HG03097 (cell line): ENCODE results near the gene PLSCR2.
"Not testable (repeated sequence)": the region's sequence is repeated elsewhere in the genome, so short reads cannot be mapped to it uniquely, and the experiment has no call there.

ENCODE experiments used
- ATAC-seq: cut with Tn5 transposase; IDR thresholded peaks from one replicate; pipeline ENCODE4 v1.9.1; 2021; ENCODE audit not compliant: unreplicated experiment, low FRiP score

PLSCR2 gene, protein sequence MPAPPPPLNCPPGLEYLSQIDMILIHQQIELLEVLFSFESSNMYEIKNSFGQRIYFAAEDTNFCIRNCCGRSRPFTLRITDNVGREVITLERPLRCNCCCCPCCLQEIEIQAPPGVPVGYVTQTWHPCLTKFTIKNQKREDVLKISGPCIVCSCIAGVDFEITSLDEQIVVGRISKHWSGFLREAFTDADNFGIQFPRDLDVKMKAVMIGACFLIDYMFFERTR

DNA sequence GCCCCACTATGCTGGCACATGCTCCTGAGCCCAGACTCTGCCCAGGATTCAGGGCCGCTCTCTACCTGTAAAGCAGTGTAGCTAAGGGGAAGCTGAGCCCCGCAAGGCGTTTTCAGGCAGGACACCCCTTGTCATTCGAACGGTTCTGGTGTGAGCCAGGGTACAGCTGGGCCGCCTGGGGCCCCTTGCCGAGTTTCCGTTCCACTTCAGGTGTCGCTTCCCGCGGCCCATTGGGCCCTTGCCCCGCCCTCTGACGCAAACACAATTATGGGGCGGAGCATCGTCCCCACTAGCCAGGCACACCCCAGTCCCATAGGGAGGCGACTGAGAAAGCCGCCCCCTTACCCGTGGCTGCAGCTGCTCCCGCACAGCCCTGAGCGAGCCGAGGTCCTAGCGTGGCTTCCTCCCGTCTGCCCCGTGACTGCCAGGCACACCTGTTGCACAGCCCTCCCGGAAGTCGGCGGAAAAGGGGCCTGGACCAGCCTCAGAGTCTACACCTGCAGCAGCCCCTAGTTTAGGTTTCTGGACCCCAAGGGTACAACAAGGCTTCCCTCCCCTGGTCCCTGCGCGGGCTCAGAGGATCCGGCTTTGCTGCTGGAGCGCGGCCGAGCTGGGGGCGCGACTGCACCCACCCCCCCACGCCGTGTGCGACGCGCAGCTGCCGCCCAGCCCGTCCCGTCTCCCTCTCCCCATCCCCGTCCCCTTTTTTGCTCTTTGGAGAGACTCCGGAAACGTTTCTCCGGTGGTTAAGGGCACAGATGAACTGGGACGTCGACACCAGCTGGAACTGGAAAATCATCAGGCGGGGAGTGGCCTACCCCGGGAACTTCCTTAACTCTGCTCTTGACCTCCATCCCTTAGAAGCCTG lies at the start of gene PLSCR2:
Gene PLSCR2 (minus strand): TSS at position 412 of the 868 bp plus-strand sequence. CDS start 9,657 bp downstream, outside the sequence.
- peak; percentile 99 for ATAC-seq

DNA sequence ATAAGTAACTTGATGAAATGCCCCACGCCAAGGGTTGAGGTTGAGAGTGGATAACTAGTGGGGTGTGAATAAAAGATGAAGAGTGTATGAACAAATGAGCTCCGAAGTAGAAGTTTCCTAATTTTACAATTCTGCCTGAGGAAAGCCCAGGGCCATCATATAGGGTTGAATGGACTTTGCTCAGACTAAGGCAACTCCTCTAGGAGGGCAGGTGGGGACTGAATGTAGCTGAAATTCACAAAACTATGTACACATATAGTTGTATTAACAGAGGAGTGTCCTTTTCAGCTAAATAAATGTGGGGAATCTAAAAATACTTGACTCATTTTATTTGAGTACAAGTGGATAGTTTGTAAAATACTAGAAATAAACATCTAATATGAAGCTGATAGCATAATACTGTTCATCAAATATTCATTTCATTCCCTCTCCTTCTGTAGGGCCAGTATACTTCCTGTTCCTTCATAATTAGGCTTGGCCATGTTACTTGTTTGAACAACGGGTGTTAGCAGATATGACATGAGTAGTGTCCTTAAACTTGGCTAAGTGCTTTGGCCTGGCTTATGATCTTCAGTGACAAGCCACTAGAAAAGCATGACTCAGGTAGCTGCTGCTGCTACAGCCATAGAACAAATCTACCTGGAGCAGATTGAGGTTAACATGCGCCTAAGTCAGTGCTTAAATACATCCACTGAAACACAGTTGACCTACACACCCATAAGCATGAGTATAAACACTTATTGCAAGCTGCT lies 48.5 kb upstream of the PLSCR2 start:
- ATAC-seq, result no peak

DNA sequence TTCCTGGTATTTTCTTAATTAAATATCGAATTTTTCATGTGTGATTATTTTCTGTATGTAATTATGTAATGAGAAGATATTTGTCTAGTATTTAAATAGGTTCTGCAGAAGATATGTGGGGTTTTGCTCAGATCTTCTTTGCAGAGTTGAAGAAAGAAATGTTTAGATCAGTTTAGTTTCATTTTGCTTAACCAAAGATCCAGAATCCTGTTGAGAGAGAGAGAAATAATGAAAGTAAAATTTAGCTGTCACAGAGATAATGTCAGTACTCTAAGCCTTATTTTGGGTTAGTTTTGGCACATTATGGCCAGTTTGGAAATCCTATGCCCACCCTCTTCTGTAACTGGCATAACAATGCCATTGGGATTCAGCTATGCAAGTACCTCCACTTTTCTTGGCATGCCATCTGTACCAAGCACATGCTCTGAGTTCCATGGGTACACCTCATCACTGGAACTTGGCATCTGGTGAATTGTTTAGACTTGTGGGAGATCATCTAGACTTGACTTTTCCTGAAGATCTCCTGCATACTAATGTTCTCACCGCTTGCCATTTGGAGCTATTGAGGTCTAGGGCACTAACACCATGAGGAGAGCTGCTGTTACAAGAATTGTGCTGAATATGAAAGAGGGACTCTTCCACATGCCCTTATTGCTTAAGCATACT lies 44.2 kb upstream of the PLSCR2 start:
- ATAC-seq, result no peak

DNA sequence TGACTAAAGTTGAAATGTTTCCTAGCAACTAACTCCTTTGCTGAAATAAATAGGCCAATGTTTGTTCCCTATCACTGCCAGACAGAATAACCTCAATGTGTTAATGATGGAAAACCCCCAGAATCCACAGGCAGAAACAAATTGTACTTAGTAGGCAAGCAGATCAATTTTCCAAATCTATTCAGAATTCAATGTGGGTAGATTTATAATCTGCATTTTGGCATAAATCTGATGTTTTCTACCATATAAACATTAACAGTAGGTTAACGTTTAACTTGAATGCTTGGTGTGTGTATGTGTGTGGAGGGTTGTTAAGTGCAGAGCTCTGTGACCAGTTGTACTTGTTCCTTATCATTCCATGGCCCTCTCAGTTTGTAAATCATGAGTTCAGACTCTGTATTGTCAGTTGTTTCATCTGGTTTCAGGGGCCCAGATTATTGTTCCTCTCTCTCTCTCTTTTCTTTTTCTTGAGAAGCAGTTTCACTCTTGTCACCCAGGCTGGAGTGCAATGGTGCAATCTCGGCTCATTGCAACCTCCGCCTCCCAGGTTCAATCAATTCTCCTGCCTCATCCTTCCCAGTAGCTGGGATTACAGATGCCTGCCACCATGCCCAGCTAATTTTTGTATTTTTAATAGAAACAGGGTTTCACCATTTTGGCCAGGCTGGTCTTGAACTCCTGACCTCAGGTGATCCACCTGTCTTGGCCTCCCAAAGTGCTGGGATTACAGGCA lies 42.2 kb upstream of the PLSCR2 start:
- ATAC-seq, result no peak

DNA sequence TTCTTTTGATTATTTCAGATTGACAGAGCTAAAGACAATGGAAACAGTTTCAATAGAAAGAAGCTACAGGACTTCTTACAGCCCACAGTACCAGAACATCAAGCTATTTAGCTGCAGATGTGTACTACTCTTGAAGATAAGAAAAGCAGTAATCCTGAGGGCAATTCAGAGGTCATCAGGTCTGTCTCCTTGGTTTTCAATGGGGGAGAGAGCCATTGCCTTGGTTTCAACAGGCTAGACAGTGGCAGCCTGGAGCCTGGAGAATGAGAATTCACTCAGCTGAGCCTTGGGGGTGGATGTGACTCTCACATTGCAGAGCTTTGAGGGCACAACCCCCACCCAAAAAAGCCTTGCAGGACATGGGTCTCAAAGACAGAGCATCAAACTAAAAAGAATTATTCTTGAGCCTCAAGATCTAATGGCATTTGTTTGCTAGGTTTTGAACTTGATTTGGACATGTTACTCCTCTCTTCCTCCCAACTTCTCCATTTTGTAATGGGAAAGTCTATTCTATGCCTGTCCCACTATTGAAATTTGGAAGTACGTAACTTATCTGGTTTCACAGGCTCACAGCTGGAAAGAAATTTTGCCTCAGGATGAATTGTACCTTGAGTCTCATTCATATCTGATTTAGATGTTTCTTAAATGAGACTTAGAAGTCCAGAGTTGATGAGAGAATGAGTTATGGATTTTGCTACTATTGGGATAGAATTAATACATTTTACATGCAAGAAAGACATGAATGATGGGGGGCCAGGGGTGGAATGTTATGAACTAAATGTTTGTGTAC lies 38.2 kb upstream of the PLSCR2 start:
- no peak for ATAC-seq

DNA sequence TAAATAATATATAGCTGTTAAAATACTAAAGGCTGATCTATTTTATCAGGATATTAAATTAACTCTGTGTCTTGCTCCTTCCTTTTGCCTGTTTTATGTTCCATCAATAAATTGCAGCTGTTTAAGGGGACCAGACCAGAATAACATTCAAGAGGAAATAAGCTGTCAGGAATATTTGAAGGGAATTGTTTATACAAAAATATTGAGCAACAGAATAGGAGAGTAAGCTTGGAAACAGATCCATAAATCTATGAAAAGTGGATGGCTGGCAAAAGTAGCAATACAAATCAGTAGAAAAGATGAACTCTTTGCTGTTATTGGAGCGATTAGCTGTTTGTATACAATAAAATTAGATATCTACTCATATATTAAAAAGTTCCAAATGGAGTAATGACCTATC lies 36.2 kb upstream of the PLSCR2 start:
- no peak for ATAC-seq

DNA sequence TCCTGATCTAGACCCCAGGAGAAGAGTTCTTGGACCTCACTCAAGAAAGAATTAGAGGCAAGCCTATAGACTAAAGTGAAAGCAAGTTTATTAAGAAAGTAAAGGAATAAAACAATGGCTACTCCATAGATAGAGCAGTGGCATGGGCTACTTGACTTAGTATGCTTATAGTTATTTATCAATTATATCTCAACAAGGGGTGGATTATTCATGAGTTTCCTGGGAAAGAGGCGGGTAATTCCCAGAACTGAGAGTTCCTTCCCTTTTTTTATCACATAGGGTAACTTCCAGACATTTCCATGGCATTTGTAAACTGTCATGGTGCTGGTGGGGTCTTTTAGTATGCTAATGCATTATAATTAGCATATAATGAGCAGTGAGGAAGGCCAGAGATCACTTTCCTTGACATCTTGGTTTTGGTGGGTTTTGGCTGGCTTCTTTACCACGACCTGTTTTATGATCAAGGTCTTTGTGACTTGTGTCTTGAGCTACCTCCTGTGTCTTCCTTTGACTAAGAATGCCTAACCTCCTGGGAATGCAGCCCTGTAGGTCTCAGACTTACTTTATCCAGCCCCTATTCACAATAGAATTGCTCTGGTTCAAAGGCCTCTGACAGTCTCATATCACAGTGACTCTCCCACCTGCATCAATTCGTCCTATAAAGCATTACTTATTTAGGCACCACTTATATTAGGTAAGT lies 35.3 kb upstream of the PLSCR2 start:
- ATAC-seq, result no peak

DNA sequence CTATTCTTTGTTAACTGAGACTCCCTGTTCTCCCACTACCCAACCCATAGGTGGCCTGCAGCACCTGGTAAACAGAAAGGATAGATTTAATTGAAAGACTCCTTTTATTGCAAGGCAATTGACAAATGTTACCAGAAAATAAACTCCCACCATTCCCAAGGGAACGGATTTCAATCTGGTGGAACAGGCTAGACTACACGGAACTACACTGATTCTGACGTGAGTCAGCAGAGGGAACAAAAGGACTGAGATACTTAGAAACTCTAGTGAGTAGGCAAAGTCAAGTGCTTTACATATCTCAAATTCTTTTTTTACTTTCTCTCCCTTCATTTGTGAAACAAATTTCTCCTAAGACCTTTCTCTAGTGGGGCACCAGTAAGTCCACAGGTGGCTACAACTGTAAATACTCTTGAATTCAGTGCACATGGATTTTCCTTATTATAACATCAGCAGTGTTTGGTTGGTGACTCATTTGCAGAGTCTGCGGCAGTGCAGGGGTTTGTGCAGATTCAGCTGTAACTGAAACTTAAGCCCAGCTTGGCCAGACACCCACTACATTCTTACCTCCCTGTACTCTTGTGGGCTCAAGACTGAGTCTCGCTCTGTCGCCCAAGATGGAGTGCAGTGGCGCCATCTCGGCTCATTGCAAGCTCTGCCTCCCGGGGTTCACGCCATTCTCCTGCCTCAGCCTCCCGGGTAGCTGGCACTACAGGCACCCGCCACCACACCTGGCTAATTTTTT lies 34.3 kb upstream of the PLSCR2 start:
- ATAC-seq, result peak; percentile 78

DNA sequence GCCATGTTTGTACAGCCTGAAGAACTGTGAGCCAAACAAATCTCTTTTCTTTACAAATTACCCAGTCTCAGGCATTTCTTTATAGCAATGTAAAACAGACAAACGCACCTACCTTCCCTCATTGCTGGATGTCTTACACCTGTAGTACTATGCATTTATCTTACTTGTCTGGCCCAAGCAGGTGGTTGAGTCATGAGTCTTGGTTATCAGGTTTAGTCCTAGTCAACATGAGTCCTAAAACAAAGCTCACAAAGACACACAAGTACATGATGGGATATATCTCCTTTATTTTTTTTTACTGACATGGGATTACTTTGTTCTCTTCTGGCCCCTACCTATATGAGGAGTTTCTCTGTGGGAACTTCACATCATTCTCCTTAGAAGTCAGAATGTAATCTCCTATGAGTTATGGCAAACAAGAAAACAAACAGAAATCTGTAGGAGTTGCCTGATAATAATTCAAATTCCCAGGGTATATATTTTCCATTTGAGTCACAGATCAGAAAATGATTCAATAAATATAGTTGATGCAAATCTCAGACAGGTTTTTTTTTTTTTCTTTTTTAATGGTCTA lies 33.6 kb upstream of the PLSCR2 start:
- no peak for ATAC-seq

DNA sequence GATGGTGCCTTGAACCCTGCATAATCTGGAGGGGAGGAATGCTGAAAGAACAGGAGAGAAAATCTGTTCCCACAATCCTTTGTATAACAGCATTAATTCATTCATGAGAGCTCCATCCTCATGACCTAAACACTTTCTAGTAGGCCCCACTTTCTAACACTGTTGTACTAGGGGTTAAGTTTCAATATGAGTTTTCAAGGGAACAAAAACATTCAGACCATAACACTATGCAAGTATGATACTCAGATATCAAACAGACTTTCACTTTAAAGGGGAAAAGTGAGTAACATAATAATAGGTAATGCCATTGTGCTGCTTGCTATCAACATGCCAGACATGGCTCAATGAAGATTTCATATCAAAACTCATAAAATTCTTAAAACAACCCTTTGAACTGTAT lies 32.4 kb upstream of the PLSCR2 start:
- no peak for ATAC-seq

DNA sequence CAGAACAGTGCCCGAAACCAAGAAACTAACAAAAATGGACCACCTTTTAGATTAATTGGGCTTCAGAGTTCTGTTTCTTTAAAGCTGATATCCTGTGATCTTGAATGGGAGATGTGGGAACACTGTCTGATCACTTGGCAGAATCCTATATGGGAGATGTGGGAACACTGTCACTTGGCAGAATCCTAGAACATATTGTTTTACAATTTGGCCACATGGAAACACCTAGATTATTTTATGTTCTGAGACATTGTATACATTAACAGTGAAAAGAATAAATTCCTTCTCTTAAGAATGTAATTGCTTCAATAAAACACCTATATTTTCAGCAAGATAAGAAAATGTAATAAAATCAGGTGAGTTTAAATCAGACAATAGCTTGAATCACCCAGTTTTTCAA lies 30.3 kb upstream of the PLSCR2 start:
- ATAC-seq, result no peak

DNA sequence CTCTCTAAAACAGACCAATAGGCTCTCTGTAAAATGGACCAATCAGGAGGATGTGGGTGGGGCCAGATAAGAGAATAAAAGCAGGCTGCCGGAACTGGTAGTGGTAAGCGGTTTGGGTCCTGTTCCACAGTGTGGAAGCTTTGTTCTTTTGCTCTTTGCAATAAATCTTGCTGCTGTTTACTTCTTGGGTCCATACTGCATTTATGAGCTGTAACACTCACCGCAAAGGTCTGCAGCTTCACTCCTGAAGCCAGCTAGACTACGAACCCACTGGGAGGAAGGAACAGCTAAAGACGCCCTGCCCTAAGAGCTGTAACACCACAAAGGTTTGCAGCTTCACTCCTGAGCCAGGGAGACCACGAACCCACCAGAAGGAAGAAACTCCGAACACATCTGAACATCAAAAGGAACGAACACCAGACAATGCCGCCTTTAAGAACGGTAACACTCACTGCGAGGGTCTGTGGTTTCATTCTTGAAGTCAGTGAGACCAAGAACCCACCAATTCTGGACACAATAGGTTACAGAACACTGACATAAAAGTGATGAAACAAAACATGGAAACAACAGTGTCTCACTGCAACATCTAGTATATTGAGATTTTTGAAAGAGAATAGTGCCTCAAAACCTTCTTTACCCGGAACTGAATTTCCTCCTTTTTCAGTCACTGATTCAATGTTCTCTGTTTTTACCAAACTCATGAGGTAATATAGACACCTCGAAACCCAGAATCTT lies 28.8 kb upstream of the PLSCR2 start:
- ATAC-seq, result no peak

DNA sequence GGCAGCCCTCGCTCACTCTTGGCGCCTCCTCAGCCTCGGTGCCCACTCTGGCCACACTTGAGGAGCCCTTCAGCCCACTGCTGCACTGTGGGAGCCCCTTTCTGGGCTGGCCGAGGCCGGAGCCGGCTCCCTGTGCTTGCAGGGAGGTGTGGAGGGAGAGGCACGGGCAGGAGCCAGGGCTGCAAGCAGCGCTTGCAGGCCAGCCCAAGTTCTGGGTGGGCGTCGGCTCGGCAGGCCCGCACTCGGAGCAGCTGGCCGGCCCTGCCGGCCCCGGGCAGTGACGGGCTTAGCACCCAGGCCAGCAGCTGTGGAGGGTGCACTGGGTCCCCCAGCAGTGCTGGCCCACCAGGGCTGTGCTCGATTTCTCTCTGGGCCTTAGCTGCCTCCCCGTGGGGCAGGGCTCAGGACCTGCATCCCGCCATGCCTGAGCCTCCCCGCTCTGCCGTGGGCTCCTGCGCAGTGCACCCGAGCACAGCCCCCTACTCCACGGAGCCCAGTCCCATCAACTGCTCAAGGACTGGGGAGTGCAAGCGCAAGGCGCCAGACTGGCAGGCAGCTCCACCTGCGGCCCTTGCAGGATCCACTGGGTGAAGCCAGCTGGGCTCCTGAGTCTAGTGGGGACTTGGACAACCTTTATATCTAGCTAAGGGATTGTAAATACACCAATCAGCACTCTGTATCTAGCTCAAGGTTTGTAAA lies 27.9 kb upstream of the PLSCR2 start:
- ATAC-seq, result not testable (repeated sequence)

DNA sequence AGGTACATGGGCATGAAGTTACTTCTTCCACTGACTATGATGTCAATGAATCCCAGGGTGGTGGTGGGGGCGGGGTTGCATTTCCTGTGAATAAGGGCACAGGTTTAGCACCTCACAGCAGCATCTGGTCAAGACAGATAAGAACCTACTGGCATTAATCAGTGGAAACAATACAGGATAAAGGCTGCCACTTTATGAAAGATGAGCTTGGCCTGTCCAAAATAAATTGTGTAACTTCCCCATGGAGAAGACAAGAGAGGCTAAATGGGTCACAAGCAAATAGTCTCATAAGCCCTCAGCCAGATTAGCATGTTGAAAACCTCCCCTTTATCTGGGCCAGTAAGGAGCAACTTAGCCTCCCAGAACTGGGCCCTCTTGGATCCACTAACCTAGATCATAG lies 27.4 kb upstream of the PLSCR2 start:
- no peak for ATAC-seq

DNA sequence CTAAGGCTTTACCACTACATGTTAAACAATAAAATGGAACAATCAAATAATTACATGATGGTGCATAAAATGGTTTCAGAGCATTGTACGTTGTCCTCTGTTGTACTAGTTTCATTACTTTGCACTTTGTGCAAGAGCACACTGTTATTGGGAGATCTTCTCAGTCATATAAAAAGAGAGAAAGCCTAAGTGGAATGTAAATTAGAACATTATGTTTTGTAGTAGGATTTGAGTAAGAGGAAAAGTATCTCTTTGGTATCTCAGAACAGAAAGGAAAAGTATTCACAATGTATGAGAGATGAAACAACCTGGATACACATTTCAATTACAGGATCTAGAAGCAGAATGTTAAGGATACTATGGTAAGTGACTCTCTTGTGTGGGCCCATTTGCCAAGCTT lies 26.9 kb upstream of the PLSCR2 start:
- no peak for ATAC-seq

DNA sequence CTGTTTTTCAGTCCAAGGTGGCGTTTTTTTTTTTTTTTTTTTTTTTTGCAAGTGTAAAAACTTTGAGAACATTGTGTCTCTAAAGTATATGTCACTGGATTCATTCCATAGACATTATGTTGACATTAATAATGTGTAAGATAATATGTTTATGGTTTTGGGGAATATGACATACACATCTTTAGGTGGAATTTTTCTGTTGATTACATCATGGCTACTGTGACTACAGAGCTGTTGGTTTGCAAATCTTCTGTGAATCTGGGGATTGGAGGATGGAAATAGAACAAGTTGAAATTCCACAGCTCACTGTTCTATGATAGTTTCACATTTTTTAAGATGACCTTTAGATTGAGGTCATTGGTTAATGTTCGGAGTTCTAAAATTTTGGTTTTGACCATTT lies 24.4 kb upstream of the PLSCR2 start:
- no peak for ATAC-seq

DNA sequence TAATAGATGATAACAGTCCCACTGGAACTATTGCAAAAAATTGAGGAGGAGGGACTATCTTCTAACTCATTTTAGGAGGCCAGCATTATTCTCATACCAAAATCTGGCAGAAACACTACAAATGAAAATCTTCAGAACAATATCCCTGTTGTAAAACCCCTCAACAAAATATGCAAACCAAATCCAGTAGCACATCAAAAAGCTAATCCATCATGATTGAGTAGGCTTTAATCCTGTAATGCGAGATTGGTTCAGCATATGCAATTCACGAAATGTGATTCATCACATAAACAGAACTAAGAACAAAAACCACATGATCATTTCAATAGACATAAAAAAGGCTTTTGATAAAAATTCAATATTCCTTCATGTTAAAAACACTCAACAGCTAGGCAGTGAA lies 23.9 kb upstream of the PLSCR2 start:
- no peak for ATAC-seq
